Measurements from ENCODE around the gene C4orf50.

DNA sequence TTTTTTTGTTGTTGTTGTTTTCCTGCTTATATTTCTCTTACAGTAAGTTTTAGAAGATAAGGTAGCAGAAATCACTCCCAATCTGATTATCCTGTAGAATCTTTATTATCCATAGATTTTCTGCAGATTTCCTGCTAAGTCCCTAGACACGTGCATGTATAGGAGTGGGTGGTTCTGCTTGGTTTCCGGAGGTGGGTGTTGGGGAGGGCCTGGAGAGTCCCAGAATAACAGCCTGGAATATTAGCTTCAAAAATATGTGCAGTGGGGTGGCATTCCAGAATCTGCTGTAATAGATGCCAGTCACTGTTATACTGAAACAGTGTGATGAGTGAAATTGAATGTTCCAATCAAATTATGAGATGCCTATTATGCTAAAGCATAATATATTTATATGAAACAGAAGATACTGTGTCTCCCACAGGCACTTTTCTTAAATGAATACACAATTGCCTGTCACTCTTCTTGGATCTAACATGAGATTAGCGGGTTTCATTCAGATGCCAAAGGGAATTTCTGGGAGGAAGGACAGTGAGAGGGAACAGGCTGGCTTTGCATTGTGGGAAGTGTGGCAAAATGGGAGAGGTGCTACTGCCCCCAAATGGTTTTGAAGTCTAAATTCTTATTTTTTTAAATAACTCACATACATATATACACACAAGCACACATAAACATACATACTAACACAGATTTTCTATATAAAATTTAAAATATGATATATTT lies 37.6 kb downstream of the C4orf50 start:
- no peak for TF ChIP-seq POLR2AphosphoS5 (IDR thresholded peaks at IDR 0.05; ENCODE audit: insufficient read depth in 1 of 2, low read depth in 1 of 2)
- TF ChIP-seq, protein P1, sequence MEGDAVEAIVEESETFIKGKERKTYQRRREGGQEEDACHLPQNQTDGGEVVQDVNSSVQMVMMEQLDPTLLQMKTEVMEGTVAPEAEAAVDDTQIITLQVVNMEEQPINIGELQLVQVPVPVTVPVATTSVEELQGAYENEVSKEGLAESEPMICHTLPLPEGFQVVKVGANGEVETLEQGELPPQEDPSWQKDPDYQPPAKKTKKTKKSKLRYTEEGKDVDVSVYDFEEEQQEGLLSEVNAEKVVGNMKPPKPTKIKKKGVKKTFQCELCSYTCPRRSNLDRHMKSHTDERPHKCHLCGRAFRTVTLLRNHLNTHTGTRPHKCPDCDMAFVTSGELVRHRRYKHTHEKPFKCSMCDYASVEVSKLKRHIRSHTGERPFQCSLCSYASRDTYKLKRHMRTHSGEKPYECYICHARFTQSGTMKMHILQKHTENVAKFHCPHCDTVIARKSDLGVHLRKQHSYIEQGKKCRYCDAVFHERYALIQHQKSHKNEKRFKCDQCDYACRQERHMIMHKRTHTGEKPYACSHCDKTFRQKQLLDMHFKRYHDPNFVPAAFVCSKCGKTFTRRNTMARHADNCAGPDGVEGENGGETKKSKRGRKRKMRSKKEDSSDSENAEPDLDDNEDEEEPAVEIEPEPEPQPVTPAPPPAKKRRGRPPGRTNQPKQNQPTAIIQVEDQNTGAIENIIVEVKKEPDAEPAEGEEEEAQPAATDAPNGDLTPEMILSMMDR (IDR thresholded peaks at IDR 0.05): no peak

Data from vagina (tissue), 2 donors.